ENCODE measurements around the gene RPL36A.

Gene RPL36A

DNA sequence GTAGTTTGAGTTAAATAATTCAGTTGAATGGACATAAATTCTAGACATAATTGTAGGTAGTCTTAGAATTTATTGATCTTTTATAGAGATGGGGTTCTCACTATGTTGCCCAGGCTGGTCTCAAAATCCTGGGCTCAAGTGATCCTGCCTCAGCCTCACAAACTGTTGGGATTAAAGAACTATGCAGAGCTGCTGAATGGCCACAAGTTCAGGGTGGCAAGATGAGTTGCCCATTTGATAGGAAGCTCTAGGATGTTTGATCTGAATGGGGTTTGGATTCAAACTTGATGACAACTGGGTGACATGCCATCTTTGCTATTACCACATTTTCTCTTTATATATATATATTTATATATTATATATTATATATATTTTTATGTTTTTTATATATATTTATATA lies 3.6 kb downstream of the RPL36A start:
- no peaks in the 10 kb centered on the region for H3F3A ChIP-seq (ENCODE audit: low read depth)

DNA sequence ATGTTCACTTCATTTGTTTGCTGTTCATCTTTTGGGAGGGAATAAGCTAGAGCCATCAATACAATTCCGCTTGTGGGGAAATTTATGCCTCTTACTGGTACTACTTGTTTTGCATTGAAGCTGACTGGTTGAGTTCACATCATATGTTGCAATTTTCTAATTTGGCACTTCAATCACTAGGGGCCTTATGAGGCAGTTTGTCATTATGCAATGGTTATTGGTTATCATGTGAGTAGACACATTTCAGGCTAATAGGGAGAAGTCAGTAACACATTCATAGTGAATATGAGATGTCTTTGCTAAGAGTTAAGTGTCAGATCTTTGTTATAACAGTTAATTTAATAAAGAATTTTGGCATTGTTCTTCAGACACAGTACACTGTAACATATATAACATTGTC lies 5.0 kb downstream of the RPL36A start:
- Histone ChIP-seq H3F3A (ENCODE audit: low read depth) (no peaks in the 10 kb centered on the region), H3K79me2 (ENCODE audit: insufficient read depth, low read length) (peaks cover 37% of the 10 kb centered on the region), H4K20me1 (ENCODE audit: insufficient read depth, low read length, poor library complexity, severe bottlenecking) (peaks cover 26% of the 10 kb centered on the region), H3K4me2 (ENCODE audit: low read depth, low read length, poor library complexity, severe bottlenecking) (peak overlapping the region; percentile 23), H3K9ac (ENCODE audit: low read depth, low read length, poor library complexity, severe bottlenecking) (no peak overlapping the region), H3K27me3 (ENCODE audit: insufficient read depth, low read length, poor library complexity, severe bottlenecking) (peaks cover 5% of the 10 kb centered on the region), H3K9me3 (ENCODE audit: insufficient read depth, low read depth, low read length) (no peaks in the 10 kb centered on the region), H2AFZ (ENCODE audit: low read length) (no peak overlapping the region), H3K4me3 (ENCODE audit: low read length, poor library complexity, severe bottlenecking) (no peak overlapping the region), H3K9me2 (replicated peaks; ENCODE audit: low read depth, low read length) (no peaks in the 10 kb centered on the region), H3K4me1 (ENCODE audit: insufficient read depth, low read length, poor library complexity, severe bottlenecking) (peaks cover 4% of the 10 kb centered on the region), H3K36me3 (ENCODE audit: insufficient read depth, low read length) (peaks cover 19% of the 10 kb centered on the region)
- TF ChIP-seq EZH2phosphoT487 (IDR thresholded peaks at IDR 0.05; ENCODE audit: borderline replicate concordance): no peak
- TF ChIP-seq, protein P1, sequence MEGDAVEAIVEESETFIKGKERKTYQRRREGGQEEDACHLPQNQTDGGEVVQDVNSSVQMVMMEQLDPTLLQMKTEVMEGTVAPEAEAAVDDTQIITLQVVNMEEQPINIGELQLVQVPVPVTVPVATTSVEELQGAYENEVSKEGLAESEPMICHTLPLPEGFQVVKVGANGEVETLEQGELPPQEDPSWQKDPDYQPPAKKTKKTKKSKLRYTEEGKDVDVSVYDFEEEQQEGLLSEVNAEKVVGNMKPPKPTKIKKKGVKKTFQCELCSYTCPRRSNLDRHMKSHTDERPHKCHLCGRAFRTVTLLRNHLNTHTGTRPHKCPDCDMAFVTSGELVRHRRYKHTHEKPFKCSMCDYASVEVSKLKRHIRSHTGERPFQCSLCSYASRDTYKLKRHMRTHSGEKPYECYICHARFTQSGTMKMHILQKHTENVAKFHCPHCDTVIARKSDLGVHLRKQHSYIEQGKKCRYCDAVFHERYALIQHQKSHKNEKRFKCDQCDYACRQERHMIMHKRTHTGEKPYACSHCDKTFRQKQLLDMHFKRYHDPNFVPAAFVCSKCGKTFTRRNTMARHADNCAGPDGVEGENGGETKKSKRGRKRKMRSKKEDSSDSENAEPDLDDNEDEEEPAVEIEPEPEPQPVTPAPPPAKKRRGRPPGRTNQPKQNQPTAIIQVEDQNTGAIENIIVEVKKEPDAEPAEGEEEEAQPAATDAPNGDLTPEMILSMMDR (conservative IDR thresholded peaks at IDR 0.05; ENCODE audit: low read length): no peak

More for the DNA sequence above, 3.6 kb downstream of the RPL36A start:
- H2AFZ ChIP-seq (ENCODE audit: low read length): no peak overlapping the region
- no peaks in the 10 kb centered on the region for H3K9me2 ChIP-seq (replicated peaks; ENCODE audit: low read depth, low read length)
- peak overlapping the region; percentile 97 for H3K4me3 ChIP-seq (ENCODE audit: low read length, poor library complexity, severe bottlenecking)
- peak overlapping the region; percentile 94 for H3K4me2 ChIP-seq (ENCODE audit: low read depth, low read length, poor library complexity, severe bottlenecking)
- H3K9me3 ChIP-seq (ENCODE audit: insufficient read depth, low read depth, low read length): no peaks in the 10 kb centered on the region
- no peak for TF ChIP-seq EZH2phosphoT487 (IDR thresholded peaks at IDR 0.05; ENCODE audit: borderline replicate concordance)
- TF ChIP-seq, protein P1 (conservative IDR thresholded peaks at IDR 0.05; ENCODE audit: low read length): no peak
- no peak overlapping the region for H3K9ac ChIP-seq (ENCODE audit: low read depth, low read length, poor library complexity, severe bottlenecking)
- H3K36me3 ChIP-seq (ENCODE audit: insufficient read depth, low read length): peaks cover 19% of the 10 kb centered on the region
- H4K20me1 ChIP-seq (ENCODE audit: insufficient read depth, low read length, poor library complexity, severe bottlenecking): peaks cover 26% of the 10 kb centered on the region
- peaks cover 5% of the 10 kb centered on the region for H3K27me3 ChIP-seq (ENCODE audit: insufficient read depth, low read length, poor library complexity, severe bottlenecking)
- H3K4me1 ChIP-seq (ENCODE audit: insufficient read depth, low read length, poor library complexity, severe bottlenecking): peaks cover 4% of the 10 kb centered on the region
- H3K79me2 ChIP-seq (ENCODE audit: insufficient read depth, low read length): peaks cover 37% of the 10 kb centered on the region

DNA sequence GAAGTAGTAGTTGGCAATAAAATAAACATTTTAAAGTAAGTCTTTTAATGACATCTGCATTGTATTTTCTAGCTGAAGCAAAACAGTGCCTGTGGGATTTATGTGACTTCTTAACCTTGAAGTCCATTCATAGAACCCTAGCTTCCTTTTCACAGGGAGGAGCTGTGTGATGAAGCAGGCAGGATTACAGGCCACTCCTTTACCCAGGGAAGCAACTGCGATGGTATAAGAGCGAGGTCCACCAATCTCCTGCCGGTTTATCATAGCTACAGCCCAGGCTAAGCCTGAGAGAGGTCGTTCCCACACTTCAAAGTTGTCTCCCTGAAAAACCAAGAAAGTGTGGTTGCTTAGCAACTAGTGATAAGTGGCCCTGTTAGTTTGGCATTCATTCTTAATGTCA lies 7.0 kb downstream of the RPL36A start:
- Histone ChIP-seq H3F3A (ENCODE audit: low read depth) (no peaks in the 10 kb centered on the region), H3K27me3 (ENCODE audit: insufficient read depth, low read length, poor library complexity, severe bottlenecking) (no peaks in the 10 kb centered on the region), H2AFZ (ENCODE audit: low read length) (no peak overlapping the region), H3K9me2 (replicated peaks; ENCODE audit: low read depth, low read length) (no peaks in the 10 kb centered on the region), H3K4me1 (ENCODE audit: insufficient read depth, low read length, poor library complexity, severe bottlenecking) (no peaks in the 10 kb centered on the region), H4K20me1 (ENCODE audit: insufficient read depth, low read length, poor library complexity, severe bottlenecking) (peaks cover 15% of the 10 kb centered on the region), H3K4me3 (ENCODE audit: low read length, poor library complexity, severe bottlenecking) (no peak overlapping the region), H3K79me2 (ENCODE audit: insufficient read depth, low read length) (peaks cover 17% of the 10 kb centered on the region), H3K9ac (ENCODE audit: low read depth, low read length, poor library complexity, severe bottlenecking) (no peak overlapping the region), H3K4me2 (ENCODE audit: low read depth, low read length, poor library complexity, severe bottlenecking) (no peak overlapping the region), H3K36me3 (ENCODE audit: insufficient read depth, low read length) (peaks cover 19% of the 10 kb centered on the region; the same call in 1 of the 2 replicates), H3K9me3 (ENCODE audit: insufficient read depth, low read depth, low read length) (no peaks in the 10 kb centered on the region)
- TF ChIP-seq EZH2phosphoT487 (IDR thresholded peaks at IDR 0.05; ENCODE audit: borderline replicate concordance): no peak
- TF ChIP-seq, protein P1 (conservative IDR thresholded peaks at IDR 0.05; ENCODE audit: low read length): no peak
